22Rv1 (cell line): Measurements from ENCODE around the gene LRRC23.

Experiments
- CTCF ChIP-seq: fragments of 450-650 bp; IDR thresholded peaks from 2 replicates; pipeline ENCODE4 v1.5.1; 2017; ENCODE audit warnings: mild to moderate bottlenecking
- ZFX ChIP-seq: fragments of 450-650 bp; IDR thresholded peaks from 2 replicates; pipeline ENCODE4 v1.6.1; 2017; ENCODE audit warnings: antibody characterized with exemption, borderline replicate concordance

GRCh38 chr12:6925540-6926279 lies 21.1 kb downstream of the LRRC23 start:
- no peak for TF ChIP-seq ZFX
- peak; percentile 17; the same call in 1 of the 2 replicates for TF ChIP-seq CTCF
